GM12891 (cell line): ENCODE data around the gene SECISBP2.

Experiments used
- DNase-seq: peaks from one replicate; pipeline ENCODE4 v3.0.0; 2011; ENCODE audit warnings: low spot score; ENCODE audit not compliant: insufficient read length
- FAIRE-seq: peaks from 2 replicates; lab custom pipeline; 2011; peaks lifted over from hg19 to GRCh38; lab: Jason Lieb, UNC
- PAX5 ChIP-seq: IDR thresholded peaks from 2 replicates; pipeline ENCODE4 v1.6.1; 2011; ENCODE audit warnings: low read length, moderate library complexity, mild to moderate bottlenecking; ENCODE audit not compliant: insufficient read depth, severe bottlenecking
- POLR2A ChIP-seq: IDR thresholded peaks from 2 replicates; pipeline ENCODE4 v1.6.1; 2011; ENCODE audit warnings: low read depth, low read length, control low read depth
- POLR2AphosphoS5 ChIP-seq: IDR thresholded peaks from 2 replicates; pipeline ENCODE4 v1.6.1; 2011; ENCODE audit warnings: low read depth, low read length, control low read depth
- POU2F2 ChIP-seq: IDR thresholded peaks from 2 replicates; pipeline ENCODE4 v1.6.1; 2011; ENCODE audit warnings: low read depth, mild to moderate bottlenecking, control low read depth, low read length, moderate library complexity
- SPI1 ChIP-seq: IDR thresholded peaks from 2 replicates; pipeline ENCODE4 v1.6.1; 2011; ENCODE audit warnings: low read depth, low read length, control low read depth
- TAF1 ChIP-seq: IDR thresholded peaks from 2 replicates; pipeline ENCODE4 v1.6.1; 2011; ENCODE audit warnings: low read depth, low read length, control low read depth

SECISBP2 gene

GRCh38 chr9:89354471-89354870, 36.2 kb downstream of the SECISBP2 start:
- TF ChIP-seq POU2F2 (no peak), POLR2AphosphoS5 (no peak), SPI1 (no peak), POLR2A (no peak), TAF1 (no peak), PAX5 (no peak)
- DNase-seq = no peak
- FAIRE-seq = no peak

GRCh38 chr9:89356782-89357181, 38.5 kb downstream of the SECISBP2 start:
- FAIRE-seq (no peak), DNase-seq (no peak)
- TF ChIP-seq POLR2AphosphoS5 (no peak), SPI1 (no peak), POLR2A (no peak), TAF1 (no peak), PAX5 (no peak)

GRCh38 chr9:89357331-89358197, 39.3 kb downstream of the SECISBP2 start:
- FAIRE-seq (no peak), DNase-seq (no peak)
- TF ChIP-seq POLR2A = 0 out of 2 replicates have a peak, but pooled peaks have one; percentile 30
- no peak for TF ChIP-seq PAX5

DNA sequence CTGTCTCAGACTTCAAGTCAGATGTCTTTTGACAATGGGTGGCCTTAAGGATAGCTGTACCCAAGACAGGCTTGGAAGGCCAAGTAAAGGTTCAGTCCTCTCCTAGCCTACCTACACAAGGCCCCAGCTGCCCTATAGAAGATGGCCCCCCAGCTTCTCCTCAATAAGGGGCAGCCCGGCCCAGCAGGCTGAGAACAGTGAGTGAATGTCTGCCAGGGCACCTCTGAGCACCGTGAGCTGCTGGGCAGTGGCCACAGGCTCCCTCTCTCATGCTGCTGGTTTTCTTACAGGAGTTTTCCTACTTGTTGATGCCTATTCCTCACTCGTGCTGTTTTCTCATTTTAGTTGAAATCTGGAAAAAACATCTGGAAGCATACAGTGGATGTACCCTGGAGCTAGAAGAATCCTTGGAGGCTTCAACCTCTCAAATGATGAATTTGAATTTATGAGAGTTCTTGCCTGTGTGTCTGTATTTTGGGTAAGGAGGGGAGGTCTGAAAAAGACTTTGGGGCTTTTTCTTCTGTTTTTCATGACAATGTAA, 40.1 kb downstream of the SECISBP2 start:
- TF ChIP-seq POLR2AphosphoS5 = no peak
- TF ChIP-seq POLR2A = no peak
- no peak for TF ChIP-seq PAX5
- no peak for TF ChIP-seq TAF1
- no peak for TF ChIP-seq SPI1
- TF ChIP-seq POU2F2 = no peak
- FAIRE-seq = no peak
- no peak for DNase-seq

DNA sequence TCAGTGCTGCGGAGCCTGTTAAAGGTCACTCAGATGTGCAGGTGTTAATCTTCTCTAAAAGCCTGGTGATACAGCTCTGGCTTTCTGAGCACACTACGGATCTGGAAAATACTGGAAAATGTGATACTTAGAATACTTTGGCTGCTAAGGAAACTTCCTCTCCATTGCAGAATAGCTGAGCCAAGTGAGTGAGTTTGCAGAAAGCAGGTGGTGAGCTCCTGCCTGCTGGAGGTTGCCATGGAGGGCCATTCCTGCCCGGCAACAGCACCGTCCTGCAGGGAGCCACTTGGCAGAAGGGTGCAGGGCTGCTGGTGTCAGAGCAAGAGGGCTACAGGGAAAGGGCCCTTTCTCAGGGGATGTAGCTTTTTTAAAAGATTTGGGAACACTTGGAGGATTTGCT, 40.7 kb downstream of the SECISBP2 start:
- FAIRE-seq = no peak
- TF ChIP-seq TAF1 (no peak), POU2F2 (no peak), PAX5 (no peak), SPI1 (no peak), POLR2AphosphoS5 (no peak), POLR2A (no peak)
- DNase-seq = no peak

GRCh38 chr9:89359751-89360261, 41.5 kb downstream of the SECISBP2 start:
- no peak for TF ChIP-seq SPI1
- TF ChIP-seq POLR2AphosphoS5 = peak; percentile 28; the same call in 1 of the 2 replicates
- no peak for DNase-seq
- FAIRE-seq = no peak

DNA sequence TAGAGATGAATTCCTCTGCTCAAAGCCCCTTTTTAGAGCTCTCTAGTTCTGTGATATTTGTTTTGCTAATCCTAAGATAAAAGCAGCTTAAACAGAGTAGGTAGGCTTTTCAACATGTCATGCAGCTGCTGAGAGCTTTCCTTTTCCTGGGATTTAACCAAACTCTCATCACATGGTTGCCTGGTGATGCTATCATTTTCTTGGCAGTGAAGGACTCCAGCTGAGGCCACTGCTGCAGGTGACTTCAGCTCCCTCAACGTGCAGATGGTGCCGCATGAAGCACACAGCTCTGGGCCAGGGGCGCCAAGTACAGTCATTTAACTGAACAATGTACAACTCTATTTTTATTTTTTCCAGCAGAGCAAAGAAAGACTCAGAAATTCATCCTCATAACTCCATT, 42.2 kb downstream of the SECISBP2 start:
- FAIRE-seq = no peak
- no peak for DNase-seq
- no peak for TF ChIP-seq POLR2AphosphoS5
- no peak for TF ChIP-seq POLR2A
- TF ChIP-seq SPI1 = no peak
- TF ChIP-seq POU2F2 = no peak
- no peak for TF ChIP-seq PAX5
- no peak for TF ChIP-seq TAF1

- no peak for TF ChIP-seq PAX5
- TF ChIP-seq POLR2AphosphoS5 = no peak
- TF ChIP-seq POU2F2 = no peak
- no peak for TF ChIP-seq TAF1
- TF ChIP-seq POLR2A = no peak
- no peak for TF ChIP-seq SPI1
- FAIRE-seq (no peak), DNase-seq (no peak)
Observed at GRCh38 chr9:89361031-89361430, 42.7 kb downstream of the SECISBP2 start.

GRCh38 chr9:89361816-89362646, 43.7 kb downstream of the SECISBP2 start:
- no peak for FAIRE-seq
- TF ChIP-seq POLR2A (no peak), POLR2AphosphoS5 (peak; percentile 35; the same call in 1 of the 2 replicates), SPI1 (no peak), TAF1 (no peak), POU2F2 (no peak)
- no peak for DNase-seq
